ENCODE measurements around the gene NAGLU. TPM values are rescaled to one million over a fixed set of nuclear protein-coding genes. Genes with fewer than 3 reads are reported as not detected.

Gene NAGLU
- total and polyA plus RNA-seq, 2 of the 13 experiments (the other 11 are each of a cell fraction or from before 2014, with no cell fraction given): 28.2 to 40.1 TPM

DNA sequence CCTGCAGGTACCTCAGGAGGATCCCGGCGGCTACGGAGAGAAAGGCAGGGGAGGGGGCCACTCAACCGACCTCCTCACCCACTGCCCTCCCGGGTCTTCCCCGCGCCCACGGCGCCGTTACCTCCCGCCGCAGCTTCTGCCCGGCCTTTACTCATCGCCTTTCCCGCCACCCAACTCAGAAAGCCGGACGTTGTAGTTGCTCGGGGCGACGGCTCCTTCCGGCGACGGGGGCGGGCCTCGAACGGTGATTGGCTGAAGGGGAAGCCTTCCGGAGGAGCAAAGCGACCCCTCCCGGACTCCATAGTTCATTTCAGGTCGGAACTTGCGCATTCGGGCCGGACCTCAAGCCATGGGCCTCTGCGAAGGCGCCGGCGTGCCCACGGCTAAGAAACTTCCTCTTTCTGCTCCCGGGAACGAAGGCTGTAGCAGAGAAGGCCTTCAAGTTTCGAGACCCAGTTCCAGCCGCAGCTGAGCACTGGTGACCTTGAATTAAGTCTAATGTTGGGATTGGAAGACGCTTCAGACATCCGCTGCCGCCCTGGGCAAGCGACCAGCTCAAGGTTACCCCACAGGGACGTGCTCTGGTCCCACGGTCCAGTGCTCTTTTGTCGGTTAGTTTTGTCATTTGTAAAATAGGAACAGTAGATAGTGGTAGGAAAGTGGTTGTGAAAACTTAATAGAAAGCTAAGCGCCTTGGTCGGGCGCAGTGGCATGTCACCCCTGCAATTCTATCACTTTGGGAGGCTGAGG is 41.7 kb downstream of the NAGLU start, which contains the start of gene PSMC3IP (continued):
- TF ChIP-seq, protein P1, sequence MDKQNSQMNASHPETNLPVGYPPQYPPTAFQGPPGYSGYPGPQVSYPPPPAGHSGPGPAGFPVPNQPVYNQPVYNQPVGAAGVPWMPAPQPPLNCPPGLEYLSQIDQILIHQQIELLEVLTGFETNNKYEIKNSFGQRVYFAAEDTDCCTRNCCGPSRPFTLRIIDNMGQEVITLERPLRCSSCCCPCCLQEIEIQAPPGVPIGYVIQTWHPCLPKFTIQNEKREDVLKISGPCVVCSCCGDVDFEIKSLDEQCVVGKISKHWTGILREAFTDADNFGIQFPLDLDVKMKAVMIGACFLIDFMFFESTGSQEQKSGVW (CRISPR knock-in tag; IDR thresholded peaks at IDR 0.05; ENCODE audit: borderline replicate concordance): no peak
- TF ChIP-seq ZNF614 (CRISPR knock-in tag; IDR thresholded peaks at IDR 0.05; ENCODE audit: borderline replicate concordance) (peak; percentile 93; the same call in 1 of the 2 replicates), TEAD3 (CRISPR knock-in tag; optimal IDR thresholded peaks at IDR 0.05; ENCODE audit: borderline replicate concordance) (no peak), ATM (IDR thresholded peaks at IDR 0.05; ENCODE audit: borderline replicate concordance) (no peak), ZNF619 (CRISPR knock-in tag; IDR thresholded peaks at IDR 0.05) (peak; percentile 16; the same call in 1 of the 2 replicates), KAT7 (CRISPR knock-in tag; IDR thresholded peaks at IDR 0.05; ENCODE audit: borderline replicate concordance) (peak; percentile 46; the same call in 1 of the 2 replicates), ZNF207 (IDR thresholded peaks at IDR 0.05; ENCODE audit: borderline replicate concordance) (no peak), TBP (CRISPR knock-in tag; IDR thresholded peaks at IDR 0.05) (no peak), RBM39 (IDR thresholded peaks at IDR 0.05; ENCODE audit: low read depth, low read length, poor library complexity, severe bottlenecking) (no peak), GFI1 (CRISPR knock-in tag; IDR thresholded peaks at IDR 0.05; ENCODE audit: borderline replicate concordance) (peak; percentile 65; the same call in 1 of the 2 replicates), ADNP (CRISPR knock-in tag; IDR thresholded peaks at IDR 0.05) (no peak), GTF3A (CRISPR knock-in tag; conservative IDR thresholded peaks at IDR 0.05) (no peak), ZSCAN20 (CRISPR knock-in tag; IDR thresholded peaks at IDR 0.05; ENCODE audit: borderline replicate concordance) (0 out of 2 replicates have a peak, but pooled peaks have one; percentile 26), CREM (IDR thresholded peaks at IDR 0.05) (peak; percentile 85), CREM (CRISPR knock-in tag; IDR thresholded peaks at IDR 0.05) (0 out of 2 replicates have a peak, but pooled peaks have one; percentile 4), ZNF253 (CRISPR knock-in tag; IDR thresholded peaks at IDR 0.05; ENCODE audit: borderline replicate concordance) (peak; percentile 31; the same call in 1 of the 2 replicates), ZNF264 (CRISPR knock-in tag; IDR thresholded peaks at IDR 0.05) (peak; percentile 62; the same call in 1 of the 2 replicates), MZF1 (CRISPR knock-in tag; IDR thresholded peaks at IDR 0.05; ENCODE audit: borderline replicate concordance) (no peak), ZNF326 (CRISPR knock-in tag; IDR thresholded peaks at IDR 0.05; ENCODE audit: borderline replicate concordance) (peak; percentile 66; the same call in 1 of the 2 replicates), ZNF781 (CRISPR knock-in tag; IDR thresholded peaks at IDR 0.05; ENCODE audit: borderline replicate concordance, not compliant biosample characterization) (peak; percentile 55), SATB2 (CRISPR knock-in tag; IDR thresholded peaks at IDR 0.05) (peak; percentile 63)
- TF ChIP-seq, protein P2, sequence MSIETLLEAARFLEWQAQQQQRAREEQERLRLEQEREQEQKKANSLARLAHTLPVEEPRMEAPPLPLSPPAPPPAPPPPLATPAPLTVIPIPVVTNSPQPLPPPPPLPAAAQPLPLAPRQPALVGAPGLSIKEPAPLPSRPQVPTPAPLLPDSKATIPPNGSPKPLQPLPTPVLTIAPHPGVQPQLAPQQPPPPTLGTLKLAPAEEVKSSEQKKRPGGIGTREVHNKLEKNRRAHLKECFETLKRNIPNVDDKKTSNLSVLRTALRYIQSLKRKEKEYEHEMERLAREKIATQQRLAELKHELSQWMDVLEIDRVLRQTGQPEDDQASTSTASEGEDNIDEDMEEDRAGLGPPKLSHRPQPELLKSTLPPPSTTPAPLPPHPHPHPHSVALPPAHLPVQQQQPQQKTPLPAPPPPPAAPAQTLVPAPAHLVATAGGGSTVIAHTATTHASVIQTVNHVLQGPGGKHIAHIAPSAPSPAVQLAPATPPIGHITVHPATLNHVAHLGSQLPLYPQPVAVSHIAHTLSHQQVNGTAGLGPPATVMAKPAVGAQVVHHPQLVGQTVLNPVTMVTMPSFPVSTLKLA (IDR thresholded peaks at IDR 0.05): no peak
- TF ChIP-seq, protein P3, sequence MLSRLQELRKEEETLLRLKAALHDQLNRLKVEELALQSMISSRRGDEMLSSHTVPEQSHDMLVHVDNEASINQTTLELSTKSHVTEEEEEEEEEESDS (CRISPR knock-in tag; IDR thresholded peaks at IDR 0.05; ENCODE audit: borderline replicate concordance): no peak
- TF ChIP-seq, protein P4, sequence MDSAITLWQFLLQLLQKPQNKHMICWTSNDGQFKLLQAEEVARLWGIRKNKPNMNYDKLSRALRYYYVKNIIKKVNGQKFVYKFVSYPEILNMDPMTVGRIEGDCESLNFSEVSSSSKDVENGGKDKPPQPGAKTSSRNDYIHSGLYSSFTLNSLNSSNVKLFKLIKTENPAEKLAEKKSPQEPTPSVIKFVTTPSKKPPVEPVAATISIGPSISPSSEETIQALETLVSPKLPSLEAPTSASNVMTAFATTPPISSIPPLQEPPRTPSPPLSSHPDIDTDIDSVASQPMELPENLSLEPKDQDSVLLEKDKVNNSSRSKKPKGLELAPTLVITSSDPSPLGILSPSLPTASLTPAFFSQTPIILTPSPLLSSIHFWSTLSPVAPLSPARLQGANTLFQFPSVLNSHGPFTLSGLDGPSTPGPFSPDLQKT (CRISPR knock-in tag; IDR thresholded peaks at IDR 0.05; ENCODE audit: borderline replicate concordance): no peak
- TF ChIP-seq, protein P5, sequence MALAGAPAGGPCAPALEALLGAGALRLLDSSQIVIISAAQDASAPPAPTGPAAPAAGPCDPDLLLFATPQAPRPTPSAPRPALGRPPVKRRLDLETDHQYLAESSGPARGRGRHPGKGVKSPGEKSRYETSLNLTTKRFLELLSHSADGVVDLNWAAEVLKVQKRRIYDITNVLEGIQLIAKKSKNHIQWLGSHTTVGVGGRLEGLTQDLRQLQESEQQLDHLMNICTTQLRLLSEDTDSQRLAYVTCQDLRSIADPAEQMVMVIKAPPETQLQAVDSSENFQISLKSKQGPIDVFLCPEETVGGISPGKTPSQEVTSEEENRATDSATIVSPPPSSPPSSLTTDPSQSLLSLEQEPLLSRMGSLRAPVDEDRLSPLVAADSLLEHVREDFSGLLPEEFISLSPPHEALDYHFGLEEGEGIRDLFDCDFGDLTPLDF (CRISPR knock-in tag; IDR thresholded peaks at IDR 0.05): peak; percentile 98

Measured in HepG2 (cell line).